Left lung (tissue), 10 donors: ENCODE measurements around the gene ZNF746. TPM values are rescaled to one million over a fixed set of nuclear protein-coding genes. Genes with fewer than 3 reads are reported as not detected.

Experiments used
- ATAC-seq: fragments of 200-7000 bp; cut with Tn5 transposase; one replicate; pipeline ENCODE4 v1.9.1; 2020; ENCODE audit warnings: moderate library complexity
- DNase-seq, 4 donors: peaks; one replicate each; pipeline ENCODE4 v3.0.0-alpha.2; 2013 to 2020
- H3K27ac ChIP-seq, 2 donors: fragments of 200-600 bp; sonication (generic) in 1 of 2; one replicate each; pipeline versions ENCODE4 v1.5.0 to v1.8.0; 2020 to 2021
- H3K27me3 ChIP-seq, 2 donors: fragments of 200-600 bp; sonication (generic) in 1 of 2; one replicate each; pipeline versions ENCODE4 v1.5.0 to v1.8.0; 2020 to 2021
- H3K36me3 ChIP-seq, 2 donors: fragments of 200-600 bp; sonication (generic) in 1 of 2; one replicate each; pipeline versions ENCODE4 v1.5.0 to v1.8.0; 2020 to 2021
- H3K4me1 ChIP-seq, 2 donors: fragments of 200-600 bp; one replicate each; pipeline ENCODE4 v1.8.0; 2021
- H3K4me3 ChIP-seq, 2 donors: fragments of 200-600 bp; sonication (generic) in 1 of 2; one replicate each; pipeline versions ENCODE4 v1.5.0 to v1.8.0; 2020 to 2021; ENCODE audit warnings: mild to moderate bottlenecking in 1 of 2
- H3K9me3 ChIP-seq, 2 donors: fragments of 200-600 bp; sonication (generic) in 1 of 2; one replicate each; pipeline versions ENCODE4 v1.5.0 to v1.8.0; 2020 to 2021
- CTCF ChIP-seq, 2 donors: fragments of 200-600 bp; sonication (generic) in 1 of 2; IDR thresholded peaks; one replicate each; pipeline versions ENCODE4 v1.5.0 to v1.8.0; 2021; ENCODE audit warnings: antibody characterized with exemption in 2 of 2
- intact Hi-C, 2 donors: fragments of 100-400 bp; cut with DNase I; formaldehyde crosslinking; loops; one replicate each; pipeline versions ENCODE4 v1.11.2 to v1.14.2; 2022
- polyA plus RNA-seq, 6 donors: library from polyadenylated mRNA; unstranded; fragments of 120-200 nt; gene quantifications; one replicate each; pipeline ENCODE4 v1.2.1, GENCODE V29; 2013; ENCODE audit not compliant: insufficient read length in 6 of 6
- total RNA-seq, 2 donors: library from RNA; stranded (reverse); fragmentation: NEBNext Ultra II Directional; extraction: Animal tissue kit (Norgen Biotek cat#: 25700); gene quantifications; one replicate each; pipeline ENCODE4 v1.2.1, GENCODE V29; 2021
- donor health status: DM: no; HTN: yes; CAD: no.
- donor health status: DM: no; HTN: no; CAD: no.

Gene ZNF746
- total and polyA plus RNA-seq, 8 donors: 13.4 to 22.9 (median 15.8) TPM

GRCh38 chr7:149430192-149430591 is 67.4 kb downstream of the ZNF746 start:
- Histone ChIP-seq H3K27ac (no peak overlapping the region), H3K36me3 (peaks cover 0 to 48% of the 10 kb centered on the region in 2 donors), H3K9me3 (no peaks in the 10 kb centered on the region), H3K27me3 (no peaks in the 10 kb centered on the region), H3K4me1 (no peaks in the 10 kb centered on the region), H3K4me3 (no peak overlapping the region)
- TF ChIP-seq CTCF (IDR thresholded peaks at IDR 0.05): no peak
- ATAC-seq: no peak
- no peak for DNase-seq
- intact Hi-C loops: no loop called here

GRCh38 chr7:149427893-149428292 is 69.7 kb downstream of the ZNF746 start:
- H3K36me3 ChIP-seq: peaks cover 0 to 26% of the 10 kb centered on the region in 2 donors
- H3K4me3 ChIP-seq: no peak overlapping the region
- no peaks in the 10 kb centered on the region for H3K9me3 ChIP-seq
- peaks cover 0 to 13% of the 10 kb centered on the region in 2 donors for H3K27me3 ChIP-seq
- peaks cover 5 to 7% of the 10 kb centered on the region in 2 donors for H3K4me1 ChIP-seq
- no peak for TF ChIP-seq CTCF (IDR thresholded peaks at IDR 0.05)
- DNase-seq: no peak
- ATAC-seq: no peak
- intact Hi-C loops: no loop called here
- H3K27ac ChIP-seq: no peak overlapping the region

- Histone ChIP-seq H3K4me1 (peaks cover 6 to 9% of the 10 kb centered on the region in 2 donors), H3K4me3 (no peak overlapping the region), H3K36me3 (peaks cover 0 to 19% of the 10 kb centered on the region in 2 donors), H3K9me3 (no peaks in the 10 kb centered on the region), H3K27ac (no peak overlapping the region), H3K27me3 (peaks cover 0 to 16% of the 10 kb centered on the region in 2 donors)
- ATAC-seq: no peak
- DNase-seq: no peak
- no peak for TF ChIP-seq CTCF (IDR thresholded peaks at IDR 0.05)
- intact Hi-C loops: no loop called here
These were observed 70.4 kb downstream of the ZNF746 start for GRCh38 chr7:149427096-149427680.

- no peak for TF ChIP-seq CTCF (IDR thresholded peaks at IDR 0.05)
- peaks cover 0 to 16% of the 10 kb centered on the region in 2 donors for H3K27me3 ChIP-seq
- peak overlapping the region; percentile 42 to 43 for H3K4me3 ChIP-seq
- DNase-seq (peak in 1 of 4 donors; percentile 32), ATAC-seq (peak; percentile 49)
- H3K27ac ChIP-seq: peak overlapping the region in 1 of 2 donors; percentile 58
- peaks cover 6 to 15% of the 10 kb centered on the region in 2 donors for H3K4me1 ChIP-seq
- H3K9me3 ChIP-seq: no peaks in the 10 kb centered on the region
- H3K36me3 ChIP-seq: no peaks in the 10 kb centered on the region
- intact Hi-C loops: no loop called here
These were observed 74.0 kb downstream of the ZNF746 start for GRCh38 chr7:149423449-149424110.

- no peak for TF ChIP-seq CTCF (IDR thresholded peaks at IDR 0.05)
- H3K9me3 ChIP-seq: no peaks in the 10 kb centered on the region
- H3K36me3 ChIP-seq: no peaks in the 10 kb centered on the region
- peak overlapping the region; percentile 42 to 43 for H3K4me3 ChIP-seq
- H3K27me3 ChIP-seq: peaks cover 0 to 16% of the 10 kb centered on the region in 2 donors
- peaks cover 6 to 15% of the 10 kb centered on the region in 2 donors for H3K4me1 ChIP-seq
- ATAC-seq: peak; percentile 45
- intact Hi-C loops: no loop called here
- peak in 2 of 4 donors; percentile 13 to 90 for DNase-seq
- peak overlapping the region; percentile 13 to 58 for H3K27ac ChIP-seq
These were observed 74.7 kb downstream of the ZNF746 start for GRCh38 chr7:149422914-149423301.
